Liver (tissue), 9 donors: ENCODE measurements around the gene TCTN1. TPM values are rescaled to one million over a fixed set of nuclear protein-coding genes. Genes with fewer than 3 reads are reported as not detected.

Experiments
- DNase-seq: peaks from one replicate; pipeline ENCODE4 v3.0.0-alpha.2; 2017; ENCODE audit warnings: low spot score
- H3K27ac ChIP-seq, 2 donors: one replicate each; pipeline ENCODE4 v1.7.0; 2013; ENCODE audit warnings: inconsistent platforms in 2 of 2, low read length in 2 of 2, control low read depth in 1 of 2, low read depth in 1 of 2, mild to moderate bottlenecking in 1 of 2
- H3K27me3 ChIP-seq, 4 donors: one replicate each; pipeline versions ENCODE4 v1.6.1 to v1.7.0; 2013; ENCODE audit warnings: low read length in 3 of 4, inconsistent platforms in 1 of 4, mild to moderate bottlenecking in 1 of 4, moderate library complexity in 1 of 4; ENCODE audit not compliant: control insufficient read depth in 4 of 4, insufficient read depth in 4 of 4
- H3K36me3 ChIP-seq, 4 donors: one replicate each; pipeline versions ENCODE4 v1.6.1 to v1.7.0; 2013; ENCODE audit warnings: low read length in 3 of 4, mild to moderate bottlenecking in 3 of 4, low read depth in 1 of 4, moderate library complexity in 1 of 4; ENCODE audit not compliant: control insufficient read depth in 4 of 4, insufficient read depth in 3 of 4
- H3K4me1 ChIP-seq, 4 donors: one replicate each; pipeline versions ENCODE4 v1.6.1 to v1.7.0; 2013; ENCODE audit warnings: low read length in 3 of 4, mild to moderate bottlenecking in 3 of 4, moderate library complexity in 1 of 4; ENCODE audit not compliant: control insufficient read depth in 4 of 4, insufficient read depth in 4 of 4
- H3K4me3 ChIP-seq, 3 donors: one replicate each; pipeline versions ENCODE4 v1.6.1 to v1.7.0; 2013; ENCODE audit warnings: low read length in 3 of 3, control low read depth in 1 of 3, low read depth in 1 of 3, mild to moderate bottlenecking in 1 of 3
- H3K9ac ChIP-seq, 2 donors: one replicate each; pipeline ENCODE4 v1.7.0; 2013; ENCODE audit warnings: low read length in 2 of 2, mild to moderate bottlenecking in 2 of 2, moderate library complexity in 2 of 2, control low read depth in 1 of 2, low read depth in 1 of 2
- H3K9me3 ChIP-seq, 4 donors: one replicate each; pipeline versions ENCODE4 v1.6.1 to v1.7.0; 2013; ENCODE audit warnings: low read length in 3 of 4; ENCODE audit not compliant: control insufficient read depth in 4 of 4
- ATF3 ChIP-seq: IDR thresholded peaks from 2 replicates; pipeline ENCODE4 v1.6.1; 2016; ENCODE audit warnings: antibody characterized with exemption
- EGR1 ChIP-seq, 2 donors: IDR thresholded peaks; 2 replicates each; pipeline ENCODE4 v1.6.1; 2016 to 2018; ENCODE audit warnings: antibody characterized with exemption in 2 of 2, low read depth in 2 of 2
- FOXA1 ChIP-seq: IDR thresholded peaks from 2 replicates; pipeline ENCODE4 v1.6.1; 2016; ENCODE audit warnings: antibody characterized with exemption
- FOXA2 ChIP-seq: IDR thresholded peaks from 2 replicates; pipeline ENCODE4 v1.6.1; 2016; ENCODE audit warnings: antibody characterized with exemption
- GABPA ChIP-seq, 2 donors: IDR thresholded peaks in 1 of 2; conservative IDR thresholded peaks in 1 of 2; 2 replicates each; pipeline ENCODE4 v1.6.1; 2016; ENCODE audit warnings: antibody characterized with exemption in 2 of 2, mild to moderate bottlenecking in 1 of 2, moderate library complexity in 1 of 2
- HNF4A ChIP-seq, 2 donors: conservative IDR thresholded peaks; 2 replicates each; pipeline ENCODE4 v1.6.1; 2016; ENCODE audit warnings: antibody characterized with exemption in 2 of 2, mild to moderate bottlenecking in 2 of 2
- HNF4G ChIP-seq: IDR thresholded peaks from 2 replicates; pipeline ENCODE4 v1.6.1; 2016; ENCODE audit warnings: antibody characterized with exemption
- JUND ChIP-seq, 2 donors: IDR thresholded peaks; 2 replicates each; pipeline ENCODE4 v1.6.1; 2016; ENCODE audit warnings: antibody characterized with exemption in 2 of 2
- MAX ChIP-seq: IDR thresholded peaks from 2 replicates; pipeline ENCODE4 v1.6.1; 2016; ENCODE audit warnings: antibody characterized with exemption
- NR2F2 ChIP-seq: IDR thresholded peaks from 2 replicates; pipeline ENCODE4 v1.6.1; 2016; ENCODE audit warnings: antibody characterized with exemption
- RAD21 ChIP-seq, 2 donors: IDR thresholded peaks; 2 replicates each; pipeline ENCODE4 v1.6.1; 2016; ENCODE audit warnings: antibody characterized with exemption in 2 of 2, mild to moderate bottlenecking in 2 of 2
- REST ChIP-seq: IDR thresholded peaks from 2 replicates; pipeline ENCODE4 v1.6.1; 2016; ENCODE audit warnings: antibody characterized with exemption, mild to moderate bottlenecking
- RXRA ChIP-seq, 2 donors: IDR thresholded peaks; 2 replicates each; pipeline ENCODE4 v1.6.1; 2017 to 2018; ENCODE audit warnings: antibody characterized with exemption in 2 of 2, mild to moderate bottlenecking in 1 of 2
- TAF1 ChIP-seq: conservative IDR thresholded peaks from 2 replicates; pipeline ENCODE4 v1.6.1; 2016; ENCODE audit warnings: antibody characterized with exemption, mild to moderate bottlenecking
- WGBS: extraction: QIAGEN DNeasy Blood & Tissue Kit; methylation state at CpG from one replicate; pipeline ENCODE4 v1.1.7; 2013; 5-methylcytosine and 5-hydroxymethylcytosine counted together
- polyA plus RNA-seq, 2 donors: library from polyadenylated mRNA; stranded (reverse) in 1 of 2; unstranded in 1 of 2; fragments of 200-250 nt in 1 of 2; fragments of >200 nt in 1 of 2; fragmentation: Nextera tagmentation in 1 of 2; extraction: Ambion mirVana in 1 of 2; gene quantifications; one replicate each; pipeline versions ENCODE4 v1.2.1 to v1.2.3, GENCODE V29; 2013 to 2015
- total RNA-seq, 2 donors: library from RNA; depleted of rRNA; stranded (reverse); fragments of >200 nt; gene quantifications; one replicate each; pipeline ENCODE4 v1.2.3, GENCODE V29; 2014
- TF ChIP-seq, protein P1 (sequence below): fragments of 150-350 bp; IDR thresholded peaks from 2 replicates; pipeline ENCODE4 v1.5.1; 2017; ENCODE audit warnings: improper control_type of control experiment, low read depth, low read length; ENCODE audit not compliant: missing input control
- donor health status: healthy.
- donor health status: healthy.
- donor health status: healthy.
- donor health status: healthy.
- donor health status: healthy.

TCTN1 gene
- total and polyA plus RNA-seq, 4 donors, result 6.0 to 12.0 (median 10.9) TPM

- H3K27ac ChIP-seq, result no peak overlapping the region
- peaks cover 0 to 7% (median 3%) of the 10 kb centered on the region in 4 donors for H3K4me1 ChIP-seq
- no peaks in the 10 kb centered on the region for H3K36me3 ChIP-seq
- TF ChIP-seq TAF1 (no peak), REST (no peak), MAX (no peak), RXRA (IDR thresholded peaks at IDR 0.05) (no peak), HNF4A (conservative IDR thresholded peaks at IDR 0.05) (no peak), ATF3 (no peak), EGR1 (IDR thresholded peaks at IDR 0.05; ENCODE audit: low read depth in 2 of 2) (no peak)
- no peaks in the 10 kb centered on the region for H3K9me3 ChIP-seq
- no peaks in the 10 kb centered on the region for H3K27me3 ChIP-seq
- 89% methylated on average over 4 of the region's 4 CpGs for WGBS
- no peak overlapping the region for H3K9ac ChIP-seq
- H3K4me3 ChIP-seq, result no peak overlapping the region
- DNase-seq, result no peak
These were observed 64.1 kb downstream of the TCTN1 start for GRCh38 chr12:110677982-110678381.

DNA sequence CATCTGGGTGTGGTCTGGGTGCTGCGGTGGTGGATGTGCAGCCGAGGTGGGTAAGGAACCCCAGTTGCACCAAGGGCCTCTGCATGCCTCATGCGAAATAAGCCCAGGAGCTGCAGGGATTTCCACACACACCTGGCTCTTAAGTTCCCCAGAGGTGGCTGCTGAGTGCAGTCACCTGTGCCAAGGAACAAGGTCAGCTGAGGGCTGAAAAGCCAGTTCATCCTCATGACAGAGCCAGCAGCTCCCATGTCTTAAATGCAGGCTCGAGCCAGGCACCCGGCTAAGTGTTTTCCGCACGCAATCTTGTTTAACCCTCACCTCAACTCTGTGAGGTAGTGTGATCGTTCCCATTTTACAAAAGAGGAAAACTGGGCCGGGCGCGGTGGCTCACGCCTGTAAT lies 65.3 kb downstream of the TCTN1 start:
- no peaks in the 10 kb centered on the region for H3K36me3 ChIP-seq
- no peak overlapping the region for H3K27ac ChIP-seq
- 97% methylated on average over 12 of the region's 12 CpGs for WGBS
- no peak overlapping the region for H3K9ac ChIP-seq
- H3K9me3 ChIP-seq, result no peaks in the 10 kb centered on the region
- H3K4me3 ChIP-seq, result no peak overlapping the region
- peaks cover 0 to 4% (median 1%) of the 10 kb centered on the region in 4 donors for H3K4me1 ChIP-seq
- H3K27me3 ChIP-seq, result no peaks in the 10 kb centered on the region
- DNase-seq, result no peak
- TF ChIP-seq TAF1, result no peak
- no peak for TF ChIP-seq RAD21 (IDR thresholded peaks at IDR 0.05)
- TF ChIP-seq MAX, result no peak
- TF ChIP-seq, protein P1, sequence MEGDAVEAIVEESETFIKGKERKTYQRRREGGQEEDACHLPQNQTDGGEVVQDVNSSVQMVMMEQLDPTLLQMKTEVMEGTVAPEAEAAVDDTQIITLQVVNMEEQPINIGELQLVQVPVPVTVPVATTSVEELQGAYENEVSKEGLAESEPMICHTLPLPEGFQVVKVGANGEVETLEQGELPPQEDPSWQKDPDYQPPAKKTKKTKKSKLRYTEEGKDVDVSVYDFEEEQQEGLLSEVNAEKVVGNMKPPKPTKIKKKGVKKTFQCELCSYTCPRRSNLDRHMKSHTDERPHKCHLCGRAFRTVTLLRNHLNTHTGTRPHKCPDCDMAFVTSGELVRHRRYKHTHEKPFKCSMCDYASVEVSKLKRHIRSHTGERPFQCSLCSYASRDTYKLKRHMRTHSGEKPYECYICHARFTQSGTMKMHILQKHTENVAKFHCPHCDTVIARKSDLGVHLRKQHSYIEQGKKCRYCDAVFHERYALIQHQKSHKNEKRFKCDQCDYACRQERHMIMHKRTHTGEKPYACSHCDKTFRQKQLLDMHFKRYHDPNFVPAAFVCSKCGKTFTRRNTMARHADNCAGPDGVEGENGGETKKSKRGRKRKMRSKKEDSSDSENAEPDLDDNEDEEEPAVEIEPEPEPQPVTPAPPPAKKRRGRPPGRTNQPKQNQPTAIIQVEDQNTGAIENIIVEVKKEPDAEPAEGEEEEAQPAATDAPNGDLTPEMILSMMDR, result no peak
- TF ChIP-seq FOXA1, result no peak
- no peak for TF ChIP-seq ATF3
- TF ChIP-seq JUND (IDR thresholded peaks at IDR 0.05), result no peak
- TF ChIP-seq GABPA (IDR thresholded peaks at IDR 0.05 in 1 of 2, conservative IDR thresholded peaks at IDR 0.05 in 1 of 2), result no peak
- no peak for TF ChIP-seq NR2F2
- no peak for TF ChIP-seq REST
- TF ChIP-seq RXRA (IDR thresholded peaks at IDR 0.05), result no peak
- no peak for TF ChIP-seq HNF4G
- TF ChIP-seq FOXA2, result no peak
